Heart left ventricle (tissue), 16 donors: ENCODE results near the gene LGALS9. TPM values are rescaled to one million over a fixed set of nuclear protein-coding genes. Genes with fewer than 3 reads are reported as not detected.

Source experiments
- ATAC-seq, 4 donors: fragments of 200-7000 bp; cut with Tn5 transposase; one replicate each; pipeline ENCODE4 v1.9.1; 2020 to 2022; ENCODE audit warnings: moderate library complexity in 4 of 4, mild to moderate bottlenecking in 3 of 4, moderate number of reproducible peaks in 1 of 4
- DNase-seq, 5 donors: peaks; one replicate each; pipeline ENCODE4 v3.0.0-alpha.2; 2020
- H3K27ac ChIP-seq, 12 donors: fragments of 200-600 bp; sonication (generic) in 4 of 12; one replicate each; pipeline versions ENCODE4 v1.5.0 to v1.8.0; 2016 to 2022; ENCODE audit warnings: mild to moderate bottlenecking in 2 of 12
- H3K27me3 ChIP-seq, 9 donors: fragments of 200-600 bp; sonication (generic) in 2 of 9; one replicate each; pipeline versions ENCODE4 v1.5.1 to v1.8.0; 2016 to 2022; ENCODE audit warnings: mild to moderate bottlenecking in 3 of 9
- H3K36me3 ChIP-seq, 9 donors: fragments of 200-600 bp; sonication (generic) in 2 of 9; one replicate each; pipeline versions ENCODE4 v1.5.0 to v1.8.0; 2018 to 2022; ENCODE audit warnings: mild to moderate bottlenecking in 2 of 9
- H3K4me1 ChIP-seq, 12 donors: fragments of 200-600 bp; sonication (generic) in 4 of 12; one replicate each; pipeline versions ENCODE4 v1.5.0 to v1.8.0; 2016 to 2022; ENCODE audit warnings: mild to moderate bottlenecking in 3 of 12
- H3K4me3 ChIP-seq, 12 donors: fragments of 200-600 bp; sonication (generic) in 4 of 12; one replicate each; pipeline versions ENCODE4 v1.5.0 to v1.8.0; 2017 to 2022; ENCODE audit warnings: mild to moderate bottlenecking in 9 of 12, moderate library complexity in 4 of 12
- H3K9me3 ChIP-seq, 12 donors: fragments of 200-600 bp; sonication (generic) in 4 of 12; one replicate each; pipeline versions ENCODE4 v1.5.0 to v1.8.0; 2016 to 2022; ENCODE audit warnings: mild to moderate bottlenecking in 1 of 12
- POLR2A ChIP-seq, 2 donors: fragments of 450-650 bp; IDR thresholded peaks; one replicate each; pipeline ENCODE4 v1.6.1; 2017; ENCODE audit warnings: antibody characterized with exemption in 2 of 2, mild to moderate bottlenecking in 2 of 2, moderate library complexity in 2 of 2
- WGBS, 4 donors: extraction: QIAGEN DNeasy Blood & Tissue Kit in 2 of 4; methylation state at CpG; one replicate each; pipeline versions ENCODE4 v1.1.5 to v1.1.7; 2013 to 2018; 5-methylcytosine and 5-hydroxymethylcytosine counted together
- intact Hi-C, 10 donors: fragments of 100-400 bp; cut with DNase I; formaldehyde crosslinking; loops; one replicate each; pipeline versions ENCODE4 v1.11.1 to v1.14.2; 2022
- polyA plus RNA-seq, 2 donors: library from polyadenylated mRNA; stranded (reverse); fragments of 200-250 nt; gene quantifications; one replicate each; pipeline ENCODE4 v1.2.3, GENCODE V29; 2013
- total RNA-seq, 9 donors: library from RNA; depleted of rRNA in 2 of 9; stranded (reverse); fragments of >200 nt in 2 of 9; fragmentation: NEBNext Ultra II Directional in 3 of 9; extraction: Animal tissue kit (Norgen Biotek cat#: 25700) in 3 of 9; gene quantifications; one replicate each; pipeline versions ENCODE4 v1.1.0 to v1.2.4, GENCODE V29; 2016 to 2023
- TF ChIP-seq, protein P1 (sequence below), 12 donors: fragments of 200-600 bp; sonication (generic) in 4 of 12; IDR thresholded peaks; one replicate each; pipeline versions ENCODE4 v1.5.0 to v1.8.0; 2018 to 2022; ENCODE audit warnings: antibody characterized with exemption in 12 of 12, mild to moderate bottlenecking in 5 of 12
- donor health status: ischemic (EF 13 %, LVEDD 7.1; RV severe dilation, severe dysfunction).
- donor health status: healthy with polysubstance abuse.
- donor health status: DM: no; HTN: yes; CAD: no.
- donor health status: DM: no; HTN: no; CAD: no.
- donor health status: ischemic (EF 25% LVEDD 6.9; RV normal size, moderate dysfunction).
- donor health status: ischemic (EF 25% LVEDD 5.7; RV mildly dilated, moderate dysfunction).
- donor health status: healthy.
- donor health status: DM: yes; HTN: yes; CAD: no.
- donor health status: ischemic (EF 35%, LVEDD 5.7; RV mildly dilated, moderate dysfunction).
- donor health status: nonischemic (EF 11% LVEDD 7.7; RV severe dilation, severe dysfunction).
- donor health status: DM: yes; HTN: yes; CAD: no.
- donor health status: PGD.
- donor health status: ischemic (EF 29% LVEDD 5.4; RV normal size, mild dysfunction).
- donor health status: nonischemic (EF 23%, LVEDD 6.1; RV moderate dilation, normal function).

The LGALS9 gene
- total and polyA plus RNA-seq, 11 donors, result 7.9 to 173 (median 22.1) TPM

DNA sequence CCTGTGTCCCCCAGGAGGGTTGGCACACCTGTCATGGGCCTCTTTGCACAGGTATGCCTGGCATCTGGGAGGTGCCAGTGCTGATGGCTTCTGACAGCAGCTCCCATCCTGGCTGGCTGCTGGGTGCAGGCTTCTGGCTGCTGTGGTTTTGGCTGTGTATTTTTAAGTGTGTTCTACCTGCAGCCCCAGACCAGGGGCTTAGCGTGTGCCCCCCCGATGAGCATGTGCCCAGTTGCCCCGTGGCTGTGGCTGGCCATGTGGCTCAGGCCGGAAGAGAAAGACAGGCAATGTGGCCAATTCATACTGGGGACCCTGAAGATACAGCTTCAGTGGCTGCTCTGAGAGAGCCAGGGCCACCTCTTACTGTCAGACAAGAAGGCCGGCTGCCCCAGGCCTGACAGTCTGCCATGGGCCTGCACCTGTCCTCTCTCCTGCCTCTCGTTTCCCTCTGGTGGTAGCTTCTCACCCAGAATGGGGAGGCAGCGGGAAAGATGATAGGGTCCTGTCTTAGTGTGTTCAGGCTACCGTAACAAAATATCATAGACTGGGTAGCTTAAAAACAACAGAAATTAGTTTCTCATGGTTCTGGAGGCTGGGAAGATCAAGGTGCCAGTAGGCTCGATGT is 37.6 kb upstream of the LGALS9 start:
- Histone ChIP-seq H3K27ac (no peak overlapping the region), H3K4me1 (peaks cover 0 to 6% (median 0%) of the 10 kb centered on the region in 12 donors), H3K27me3 (no peaks in the 10 kb centered on the region), H3K4me3 (no peak overlapping the region), H3K9me3 (no peaks in the 10 kb centered on the region), H3K36me3 (peaks cover 0 to 80% (median 21%) of the 10 kb centered on the region in 9 donors)
- no peak for ATAC-seq
- DNase-seq, result no peak
- 94 to 96% (median 96%) methylated on average over 8 to 9 of the region's 9 CpGs for WGBS, 4 donors
- intact Hi-C loops, result loop anchor here in 4 of 10 donors (5.0 to 10.0 kb wide), 3 partner anchors 99 to 139 kb away; partner anchors contain the start of gene KSR1 (in 3 of the 4)
- TF ChIP-seq POLR2A (IDR thresholded peaks at IDR 0.05), result no peak

DNA sequence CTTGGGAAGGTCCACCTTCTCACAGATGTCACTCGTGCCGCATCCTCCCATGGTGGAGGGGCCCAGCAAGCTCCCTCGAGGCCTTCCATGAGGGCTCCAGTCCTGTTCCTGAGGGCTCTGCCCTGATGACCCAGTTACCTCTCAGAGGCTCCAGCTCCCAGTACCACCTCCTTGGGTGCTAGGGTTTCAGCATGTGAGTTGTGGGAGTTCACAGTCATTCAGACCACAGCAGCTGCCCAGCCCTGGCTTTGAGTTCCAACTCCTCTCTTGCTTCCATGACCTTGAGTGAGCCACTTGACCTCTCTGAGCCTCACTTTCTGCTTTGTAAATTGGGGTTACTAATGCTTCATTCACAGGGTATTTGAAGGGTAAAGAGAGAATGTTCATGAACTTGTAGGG is 37.1 kb upstream of the LGALS9 start:
- WGBS, 4 donors, result 83 to 98% (median 88%) methylated on average over 3 of the region's 3 CpGs
- TF ChIP-seq, protein P1, sequence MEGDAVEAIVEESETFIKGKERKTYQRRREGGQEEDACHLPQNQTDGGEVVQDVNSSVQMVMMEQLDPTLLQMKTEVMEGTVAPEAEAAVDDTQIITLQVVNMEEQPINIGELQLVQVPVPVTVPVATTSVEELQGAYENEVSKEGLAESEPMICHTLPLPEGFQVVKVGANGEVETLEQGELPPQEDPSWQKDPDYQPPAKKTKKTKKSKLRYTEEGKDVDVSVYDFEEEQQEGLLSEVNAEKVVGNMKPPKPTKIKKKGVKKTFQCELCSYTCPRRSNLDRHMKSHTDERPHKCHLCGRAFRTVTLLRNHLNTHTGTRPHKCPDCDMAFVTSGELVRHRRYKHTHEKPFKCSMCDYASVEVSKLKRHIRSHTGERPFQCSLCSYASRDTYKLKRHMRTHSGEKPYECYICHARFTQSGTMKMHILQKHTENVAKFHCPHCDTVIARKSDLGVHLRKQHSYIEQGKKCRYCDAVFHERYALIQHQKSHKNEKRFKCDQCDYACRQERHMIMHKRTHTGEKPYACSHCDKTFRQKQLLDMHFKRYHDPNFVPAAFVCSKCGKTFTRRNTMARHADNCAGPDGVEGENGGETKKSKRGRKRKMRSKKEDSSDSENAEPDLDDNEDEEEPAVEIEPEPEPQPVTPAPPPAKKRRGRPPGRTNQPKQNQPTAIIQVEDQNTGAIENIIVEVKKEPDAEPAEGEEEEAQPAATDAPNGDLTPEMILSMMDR (IDR thresholded peaks at IDR 0.05), result no peak
- no peak for TF ChIP-seq POLR2A (IDR thresholded peaks at IDR 0.05)
- intact Hi-C loops, result loop anchor here in 4 of 10 donors (2.0 to 10.0 kb wide), 4 partner anchors 99 to 139 kb away; partner anchors contain the start of gene KSR1 (in 3 of the 4)
- Histone ChIP-seq H3K9me3 (no peaks in the 10 kb centered on the region), H3K27me3 (no peaks in the 10 kb centered on the region), H3K27ac (no peak overlapping the region), H3K4me1 (peaks cover 0 to 6% (median 0%) of the 10 kb centered on the region in 12 donors), H3K4me3 (no peak overlapping the region), H3K36me3 (peaks cover 0 to 81% (median 21%) of the 10 kb centered on the region in 9 donors)
- ATAC-seq (no peak), DNase-seq (no peak)

DNA sequence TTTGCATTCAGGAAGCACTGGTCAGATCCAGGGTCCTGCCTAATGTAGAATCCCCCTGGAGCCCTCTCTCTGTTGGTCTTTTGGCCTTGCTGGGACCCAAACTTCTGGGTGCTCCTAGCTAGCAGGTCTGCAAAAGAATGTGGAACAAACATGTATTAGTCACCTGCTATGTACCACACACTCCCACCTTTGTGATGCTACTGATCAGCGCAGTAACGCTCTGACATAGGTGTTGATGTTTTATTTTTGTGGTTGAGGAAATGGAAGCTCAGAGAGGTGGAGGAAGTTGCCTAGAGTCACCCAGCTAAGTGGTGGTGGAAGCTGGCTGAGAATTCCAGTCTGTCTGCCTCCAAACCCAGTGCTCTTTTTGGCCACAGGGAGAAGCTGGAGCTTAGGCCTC is 35.8 kb upstream of the LGALS9 start:
- H3K36me3 ChIP-seq, result peaks cover 0 to 70% (median 22%) of the 10 kb centered on the region in 9 donors
- WGBS, 4 donors, result 76 to 96% (median 93%) methylated on average over 2 of the region's 2 CpGs
- ATAC-seq, result no peak
- TF ChIP-seq, protein P1 (IDR thresholded peaks at IDR 0.05), result no peak
- intact Hi-C loops, result loop anchor here in 4 of 10 donors (2.0 to 10.0 kb wide), 5 partner anchors 93 to 140 kb away; partner anchors contain the start of gene KSR1 (in 3 of the 4)
- H3K27ac ChIP-seq, result no peak overlapping the region
- no peak for DNase-seq
- H3K4me1 ChIP-seq, result peaks cover 0 to 6% (median 0%) of the 10 kb centered on the region in 12 donors
- no peaks in the 10 kb centered on the region for H3K9me3 ChIP-seq
- H3K27me3 ChIP-seq, result no peaks in the 10 kb centered on the region
- H3K4me3 ChIP-seq, result no peak overlapping the region

DNA sequence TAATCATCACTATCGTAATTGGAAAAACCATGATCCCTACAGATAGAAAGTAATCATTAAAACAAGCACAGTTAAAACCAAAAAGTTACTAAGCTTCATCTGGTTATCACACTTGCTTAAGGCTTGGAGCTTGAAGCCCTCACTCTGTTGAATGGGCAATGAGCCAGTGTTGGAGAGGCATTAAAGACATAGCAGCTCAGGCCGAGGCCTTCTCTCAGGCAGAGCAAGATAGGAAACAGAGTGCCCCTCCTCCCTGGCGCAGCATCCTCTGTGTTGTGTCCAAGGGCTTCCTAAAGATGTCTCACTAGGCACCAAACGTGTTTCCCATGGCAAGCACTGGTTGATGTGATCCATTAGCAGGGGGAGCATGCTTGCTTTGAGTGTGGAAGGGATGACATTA is 34.9 kb upstream of the LGALS9 start:
- Histone ChIP-seq H3K27ac (no peak overlapping the region), H3K4me1 (peaks cover 0 to 8% (median 0%) of the 10 kb centered on the region in 12 donors), H3K9me3 (no peaks in the 10 kb centered on the region), H3K4me3 (no peak overlapping the region), H3K27me3 (no peaks in the 10 kb centered on the region), H3K36me3 (peaks cover 0 to 70% (median 28%) of the 10 kb centered on the region in 9 donors)
- no peak for TF ChIP-seq POLR2A (IDR thresholded peaks at IDR 0.05)
- TF ChIP-seq, protein P1 (IDR thresholded peaks at IDR 0.05), result no peak
- ATAC-seq (no peak), DNase-seq (no peak)
- 60 to 72% (median 67%) methylated on average over 2 to 4 of the region's 4 CpGs for WGBS, 4 donors
- intact Hi-C loops, result loop anchor here in 4 of 10 donors (5.0 to 10.0 kb wide), 4 partner anchors 94 to 141 kb away; partner anchors contain the start of gene KSR1 (in 3 of the 4)
